ENCODE measurements around the gene EFCAB8.

GRCh38 chr20:32869562-32869961, 10.8 kb downstream of the EFCAB8 start:
- no peak for TF ChIP-seq POLR2A (IDR thresholded peaks at IDR 0.05)
- TF ChIP-seq CTCF (IDR thresholded peaks at IDR 0.05): no peak

Measured in uterus (tissue), 2 donors.